Osteoblast (primary cell): ENCODE results near the gene EML4. TPM values are rescaled to one million over a fixed set of nuclear protein-coding genes. Genes with fewer than 3 reads are reported as not detected.
A peak's percentile ranks its signal among the peaks of the same experiment; 100 is the strongest.

Experiments used
- DNase-seq: peaks from one replicate; pipeline ENCODE4 v3.0.0; 2011; ENCODE audit warnings: low spot score, mixed read lengths; ENCODE audit not compliant: insufficient read length; ENCODE audit errors: missing footprints
- H2AFZ ChIP-seq: 2 replicates; pipeline ENCODE4 v1.6.0; 2011; ENCODE audit warnings: mild to moderate bottlenecking, low read length
- H3K27ac ChIP-seq: 2 replicates; pipeline ENCODE4 v1.5.1; 2011; ENCODE audit warnings: mild to moderate bottlenecking, low read depth, low read length, moderate library complexity
- H3K27me3 ChIP-seq: 2 replicates; pipeline ENCODE4 v1.6.0; 2012; ENCODE audit warnings: mild to moderate bottlenecking, control low read depth, inconsistent platforms, low read length, moderate library complexity; ENCODE audit not compliant: insufficient read depth
- H3K36me3 ChIP-seq: 2 replicates; pipeline ENCODE4 v1.5.1; 2011; ENCODE audit warnings: mild to moderate bottlenecking, low read length, control low read depth, moderate library complexity; ENCODE audit not compliant: insufficient read depth
- H3K4me1 ChIP-seq: 2 replicates; pipeline ENCODE4 v1.5.1; 2011; ENCODE audit warnings: mild to moderate bottlenecking, low read length, control low read depth, moderate library complexity; ENCODE audit not compliant: insufficient read depth
- H3K4me2 ChIP-seq: 2 replicates; pipeline ENCODE4 v1.6.0; 2011; ENCODE audit warnings: mild to moderate bottlenecking, low read length; ENCODE audit not compliant: insufficient read depth
- H3K4me3 ChIP-seq: fragments of 200-600 bp; sonication (generic); 3 replicates; pipeline ENCODE4 v1.5.1; 2012; ENCODE audit warnings: mild to moderate bottlenecking, low read length, inconsistent platforms; ENCODE audit not compliant: insufficient read depth
- H3K79me2 ChIP-seq: 2 replicates; pipeline ENCODE4 v1.6.0; 2012; ENCODE audit warnings: mild to moderate bottlenecking, low read length, control low read depth, inconsistent platforms; ENCODE audit not compliant: insufficient read depth
- H3K9me3 ChIP-seq: 2 replicates; pipeline ENCODE4 v1.5.1; 2011; ENCODE audit warnings: low read depth, low read length, control low read depth
- H4K20me1 ChIP-seq: 2 replicates; pipeline ENCODE4 v1.6.0; 2012; ENCODE audit warnings: mild to moderate bottlenecking, low read length, control low read depth; ENCODE audit not compliant: insufficient read depth
- total RNA-seq: library from RNA; depleted of rRNA; stranded (reverse); fragments of >200 nt; gene quantifications from 2 replicates; pipeline ENCODE4 v1.2.3, GENCODE V29; 2012
- TF ChIP-seq, protein P1 (sequence below): IDR thresholded peaks from 2 replicates; pipeline ENCODE4 v1.5.1; 2011; ENCODE audit warnings: mild to moderate bottlenecking, low read depth, low read length, moderate library complexity; ENCODE audit errors: extremely low read depth

The EML4 gene
- total RNA-seq, 1 donor = 91.9 TPM

DNA sequence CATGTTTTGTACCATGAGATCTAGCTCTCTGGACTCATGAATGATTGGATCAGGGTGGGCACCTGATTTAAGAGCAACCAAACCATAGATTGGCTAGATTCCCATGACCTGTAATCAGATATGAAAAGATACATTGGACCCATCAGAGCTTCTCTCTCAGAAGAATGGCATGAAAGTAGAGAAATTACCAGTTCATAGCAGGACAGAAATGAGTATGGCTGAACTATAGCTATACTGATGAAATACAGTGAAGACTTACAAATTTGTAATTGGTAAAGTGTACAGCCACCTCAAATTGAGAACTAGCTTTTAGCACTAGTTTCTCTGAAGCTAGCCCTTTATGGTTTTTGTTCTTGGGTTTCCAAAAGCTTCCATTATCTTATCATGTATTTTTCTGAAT, 19.0 kb upstream of the EML4 start:
- no peak for DNase-seq

DNA sequence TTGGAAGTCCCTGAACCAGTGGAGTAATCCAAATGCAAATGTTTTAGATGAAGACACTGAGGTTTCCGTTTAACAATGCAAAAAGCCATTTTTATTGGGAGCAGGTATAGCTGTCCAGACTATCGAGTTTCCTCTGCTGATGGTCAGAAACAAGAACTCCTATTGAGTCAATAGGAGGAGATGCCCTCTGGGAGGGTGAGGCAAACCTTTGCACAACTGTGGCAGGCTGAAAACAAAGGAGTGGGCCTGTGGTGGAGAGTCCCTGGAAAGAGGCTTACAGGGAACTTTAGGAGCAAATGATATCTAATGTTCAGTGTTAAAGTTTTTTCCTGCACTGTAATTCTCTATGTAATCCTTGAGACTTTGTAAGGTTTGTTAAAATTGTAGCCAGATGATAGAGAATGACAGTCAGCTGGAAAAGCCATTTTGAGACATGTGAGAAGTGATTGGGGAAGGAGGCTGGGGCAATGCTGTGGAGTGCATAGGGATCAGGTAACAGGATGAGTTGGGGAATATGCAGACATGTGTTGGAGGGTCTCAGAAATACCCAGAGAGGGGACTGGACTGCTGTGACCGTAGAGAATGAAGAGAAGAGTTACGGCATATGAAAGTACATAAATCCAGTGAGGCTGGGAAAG, 15.1 kb upstream of the EML4 start:
- Histone ChIP-seq H3K4me1 (no peaks in the 10 kb centered on the region), H4K20me1 (no peaks in the 10 kb centered on the region), H3K4me3 (no peak overlapping the region), H3K27ac (no peak overlapping the region), H3K36me3 (no peaks in the 10 kb centered on the region), H3K27me3 (no peaks in the 10 kb centered on the region), H3K4me2 (no peak overlapping the region), H3K79me2 (no peaks in the 10 kb centered on the region), H2AFZ (peak overlapping the region; percentile 50), H3K9me3 (no peaks in the 10 kb centered on the region)
- DNase-seq = no peak
- TF ChIP-seq, protein P1, sequence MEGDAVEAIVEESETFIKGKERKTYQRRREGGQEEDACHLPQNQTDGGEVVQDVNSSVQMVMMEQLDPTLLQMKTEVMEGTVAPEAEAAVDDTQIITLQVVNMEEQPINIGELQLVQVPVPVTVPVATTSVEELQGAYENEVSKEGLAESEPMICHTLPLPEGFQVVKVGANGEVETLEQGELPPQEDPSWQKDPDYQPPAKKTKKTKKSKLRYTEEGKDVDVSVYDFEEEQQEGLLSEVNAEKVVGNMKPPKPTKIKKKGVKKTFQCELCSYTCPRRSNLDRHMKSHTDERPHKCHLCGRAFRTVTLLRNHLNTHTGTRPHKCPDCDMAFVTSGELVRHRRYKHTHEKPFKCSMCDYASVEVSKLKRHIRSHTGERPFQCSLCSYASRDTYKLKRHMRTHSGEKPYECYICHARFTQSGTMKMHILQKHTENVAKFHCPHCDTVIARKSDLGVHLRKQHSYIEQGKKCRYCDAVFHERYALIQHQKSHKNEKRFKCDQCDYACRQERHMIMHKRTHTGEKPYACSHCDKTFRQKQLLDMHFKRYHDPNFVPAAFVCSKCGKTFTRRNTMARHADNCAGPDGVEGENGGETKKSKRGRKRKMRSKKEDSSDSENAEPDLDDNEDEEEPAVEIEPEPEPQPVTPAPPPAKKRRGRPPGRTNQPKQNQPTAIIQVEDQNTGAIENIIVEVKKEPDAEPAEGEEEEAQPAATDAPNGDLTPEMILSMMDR = no peak

More for the DNA sequence above, 19.0 kb upstream of the EML4 start:
- no peak overlapping the region for H3K27ac ChIP-seq
- H3K27me3 ChIP-seq = no peaks in the 10 kb centered on the region
- no peak overlapping the region for H3K4me2 ChIP-seq
- no peaks in the 10 kb centered on the region for H4K20me1 ChIP-seq
- H3K79me2 ChIP-seq = no peaks in the 10 kb centered on the region
- no peak overlapping the region for H2AFZ ChIP-seq
- H3K4me3 ChIP-seq = no peak overlapping the region
- TF ChIP-seq, protein P1 = no peak
- H3K4me1 ChIP-seq = peaks cover 15% of the 10 kb centered on the region
- no peaks in the 10 kb centered on the region for H3K36me3 ChIP-seq
- H3K9me3 ChIP-seq = no peaks in the 10 kb centered on the region

DNA sequence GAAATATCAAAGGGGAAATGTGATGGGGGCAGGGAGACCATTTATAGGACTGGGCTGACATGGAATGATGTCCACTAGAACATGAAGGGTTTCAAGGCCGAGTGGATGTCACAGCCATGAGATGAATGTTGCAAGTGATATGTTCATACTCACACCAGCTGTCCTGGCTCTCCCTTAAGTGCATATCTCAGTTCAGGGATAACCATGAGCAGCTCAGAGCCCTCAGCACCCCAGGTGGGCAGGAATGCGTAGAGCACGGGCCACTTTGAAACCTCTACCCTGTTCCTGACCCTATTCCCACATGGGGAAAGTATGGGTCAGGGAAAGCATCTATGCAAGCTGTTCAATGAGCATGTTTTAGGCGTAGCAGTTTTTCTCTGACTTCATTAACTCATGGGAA, 12.4 kb upstream of the EML4 start:
- no peaks in the 10 kb centered on the region for H4K20me1 ChIP-seq
- H3K27ac ChIP-seq = no peak overlapping the region
- H3K36me3 ChIP-seq = no peaks in the 10 kb centered on the region
- H3K4me3 ChIP-seq = no peak overlapping the region
- H3K27me3 ChIP-seq = no peaks in the 10 kb centered on the region
- DNase-seq = no peak
- TF ChIP-seq, protein P1 = no peak
- H3K79me2 ChIP-seq = no peaks in the 10 kb centered on the region
- no peaks in the 10 kb centered on the region for H3K9me3 ChIP-seq
- H3K4me1 ChIP-seq = no peaks in the 10 kb centered on the region
- no peak overlapping the region for H3K4me2 ChIP-seq
- no peak overlapping the region for H2AFZ ChIP-seq

DNA sequence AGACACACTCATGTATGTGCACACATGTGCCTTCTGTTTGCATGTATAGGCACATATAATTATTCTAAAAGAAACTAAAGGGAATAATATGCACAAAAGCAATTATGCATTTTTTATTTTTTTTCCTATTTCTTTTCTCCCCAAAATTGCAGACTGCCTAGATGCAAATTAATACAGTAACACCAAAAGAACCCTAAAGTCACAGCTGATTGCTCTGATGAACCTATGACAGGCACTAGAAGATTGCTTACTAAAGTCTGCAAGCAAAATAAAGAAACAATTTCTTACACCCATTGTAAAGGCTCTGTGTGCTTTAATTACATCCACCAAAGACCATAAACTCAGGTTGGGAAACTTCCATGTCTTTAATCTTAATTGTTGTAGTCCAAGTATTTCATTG, 7.7 kb upstream of the EML4 start:
- Histone ChIP-seq H3K36me3 (no peaks in the 10 kb centered on the region), H3K4me3 (no peak overlapping the region), H3K79me2 (no peaks in the 10 kb centered on the region), H4K20me1 (no peaks in the 10 kb centered on the region), H3K27me3 (no peaks in the 10 kb centered on the region), H2AFZ (no peak overlapping the region), H3K4me1 (no peaks in the 10 kb centered on the region), H3K9me3 (no peaks in the 10 kb centered on the region), H3K27ac (no peak overlapping the region), H3K4me2 (no peak overlapping the region)
- TF ChIP-seq, protein P1 = no peak
- DNase-seq = no peak
